H9 (cell line): ENCODE measurements around the gene CCDC70. TPM values are rescaled to one million over a fixed set of nuclear protein-coding genes. Genes with fewer than 3 reads are reported as not detected.

ENCODE experiments used
- DNase-seq: peaks from one replicate; pipeline ENCODE4 v3.0.0-alpha.2; 2017
- H2AFZ ChIP-seq: one replicate; pipeline ENCODE4 v1.6.1; 2013; ENCODE audit warnings: mild to moderate bottlenecking, low read length, control low read depth, moderate library complexity
- H2AK5ac ChIP-seq: 2 replicates; pipeline ENCODE4 v1.6.1; 2013; ENCODE audit warnings: low read length, control low read depth, mixed read lengths; ENCODE audit not compliant: insufficient read length
- H2BK120ac ChIP-seq: one replicate; pipeline ENCODE4 v1.6.1; 2013; ENCODE audit warnings: low read depth, mild to moderate bottlenecking, low read length, control low read depth, inconsistent platforms; ENCODE audit not compliant: poor library complexity, severe bottlenecking
- H2BK12ac ChIP-seq: 2 replicates; pipeline ENCODE4 v1.6.1; 2013; ENCODE audit warnings: low read length, control low read depth, mixed read lengths, low read depth; ENCODE audit not compliant: insufficient read length
- H2BK15ac ChIP-seq: 2 replicates; pipeline ENCODE4 v1.6.1; 2013; ENCODE audit warnings: low read depth, low read length, control low read depth
- H2BK20ac ChIP-seq: one replicate; pipeline ENCODE4 v1.6.1; 2013; ENCODE audit warnings: low read depth, mild to moderate bottlenecking, low read length, control low read depth, inconsistent platforms; ENCODE audit not compliant: poor library complexity, severe bottlenecking
- H2BK5ac ChIP-seq: 2 replicates; pipeline ENCODE4 v1.6.1; 2013; ENCODE audit warnings: low read length, control low read depth, mixed read lengths; ENCODE audit not compliant: insufficient read length
- H3K14ac ChIP-seq: 2 replicates; pipeline ENCODE4 v1.6.1; 2013; ENCODE audit warnings: low read length, control low read depth; ENCODE audit not compliant: insufficient read depth
- H3K18ac ChIP-seq: 2 replicates; pipeline ENCODE4 v1.6.1; 2013; ENCODE audit warnings: low read depth, mild to moderate bottlenecking, mixed read lengths, low read length, control low read depth; ENCODE audit not compliant: insufficient read length
- H3K23ac ChIP-seq: 2 replicates; pipeline ENCODE4 v1.6.1; 2013; ENCODE audit warnings: low read length, control low read depth, mixed read lengths, low read depth; ENCODE audit not compliant: insufficient read length
- H3K23me2 ChIP-seq: 2 replicates; pipeline ENCODE4 v1.6.1; 2013; ENCODE audit warnings: low read depth, mild to moderate bottlenecking, mixed read lengths, low read length, control low read depth; ENCODE audit not compliant: insufficient read length, poor library complexity, severe bottlenecking
- H3K27ac ChIP-seq: 2 replicates; pipeline ENCODE4 v1.5.1; 2013; ENCODE audit warnings: low read length, control low read depth, mixed read lengths, low read depth; ENCODE audit not compliant: insufficient read length
- H3K27me3 ChIP-seq: 2 replicates; pipeline ENCODE4 v1.6.1; 2013; ENCODE audit warnings: low read length, control low read depth, inconsistent platforms; ENCODE audit not compliant: insufficient read depth
- H3K4ac ChIP-seq: 2 replicates; pipeline ENCODE4 v1.6.1; 2013; ENCODE audit warnings: low read depth, mild to moderate bottlenecking, control low read depth, inconsistent platforms, low read length, moderate library complexity
- H3K4me1 ChIP-seq: 2 replicates; pipeline ENCODE4 v1.6.1; 2013; ENCODE audit warnings: low read length, control low read depth, inconsistent platforms; ENCODE audit not compliant: insufficient read depth
- H3K4me2 ChIP-seq: 2 replicates; pipeline ENCODE4 v1.6.1; 2013; ENCODE audit warnings: low read length, control low read depth, mixed read lengths; ENCODE audit not compliant: insufficient read length, insufficient read depth
- H3K56ac ChIP-seq: 2 replicates; pipeline ENCODE4 v1.6.1; 2013; ENCODE audit warnings: low read depth, mild to moderate bottlenecking, mixed read lengths, low read length, control low read depth; ENCODE audit not compliant: insufficient read length
- H3K79me1 ChIP-seq: 2 replicates; pipeline ENCODE4 v1.6.1; 2013; ENCODE audit warnings: low read depth, mild to moderate bottlenecking, moderate library complexity, low read length, control low read depth, inconsistent platforms; ENCODE audit not compliant: insufficient read depth, poor library complexity, severe bottlenecking
- H3K79me2 ChIP-seq: 2 replicates; pipeline ENCODE4 v1.6.1; 2013; ENCODE audit warnings: low read length, control low read depth, inconsistent platforms; ENCODE audit not compliant: insufficient read depth
- H3K9ac ChIP-seq: 2 replicates; pipeline ENCODE4 v1.6.1; 2013; ENCODE audit warnings: low read length, control low read depth, mixed read lengths; ENCODE audit not compliant: insufficient read length; ENCODE audit errors: extremely low read depth
- H3K9me3 ChIP-seq: one replicate; pipeline ENCODE4 v1.6.1; 2013; ENCODE audit warnings: low read depth, low read length, inconsistent platforms; ENCODE audit not compliant: control insufficient read depth
- H3T11ph ChIP-seq: one replicate; pipeline ENCODE4 v1.6.1; 2013; ENCODE audit warnings: mild to moderate bottlenecking, low read length, control low read depth, inconsistent platforms
- H4K20me1 ChIP-seq: one replicate; pipeline ENCODE4 v1.6.1; 2013; ENCODE audit not compliant: control insufficient read depth, insufficient read length, insufficient read depth
- H4K5ac ChIP-seq: 2 replicates; pipeline ENCODE4 v1.6.1; 2013; ENCODE audit warnings: low read depth, mild to moderate bottlenecking, mixed read lengths, low read length, control low read depth; ENCODE audit not compliant: insufficient read length
- H4K8ac ChIP-seq: replicated peaks from 2 replicates; pipeline ENCODE4 v1.6.1; 2013; ENCODE audit warnings: low read length, control low read depth, mixed read lengths, low read depth; ENCODE audit not compliant: insufficient read length
- H4K91ac ChIP-seq: 2 replicates; pipeline ENCODE4 v1.6.1; 2013; ENCODE audit warnings: low read depth, mild to moderate bottlenecking, moderate library complexity, mixed read lengths, low read length, control low read depth; ENCODE audit not compliant: insufficient read length
- H3K27ac Mint-ChIP-seq, 3 experiments: 2 replicates in 2 of 3; 3 replicates in 1 of 3; pipeline ENCODE4 v1.8.0; 2020 to 2021; ENCODE audit warnings: mixed read lengths in 3 of 3, mild to moderate bottlenecking in 1 of 3, moderate library complexity in 1 of 3
- H3K27me3 Mint-ChIP-seq: 2 replicates; pipeline ENCODE4 v1.8.0; 2021; ENCODE audit warnings: low read depth, mild to moderate bottlenecking, moderate library complexity, mixed read lengths
- H3K36me3 Mint-ChIP-seq, 3 experiments: 2 replicates in 2 of 3; 3 replicates in 1 of 3; pipeline ENCODE4 v1.8.0; 2020 to 2021; ENCODE audit warnings: low read depth in 3 of 3, mixed read lengths in 3 of 3; ENCODE audit not compliant: insufficient read depth in 1 of 3
- H3K4me1 Mint-ChIP-seq, 2 experiments: 2 replicates each; pipeline ENCODE4 v1.8.0; 2020; ENCODE audit warnings: mixed read lengths in 2 of 2
- H3K4me3 Mint-ChIP-seq, 2 experiments: 2 replicates in 1 of 2; 3 replicates in 1 of 2; pipeline ENCODE4 v1.8.0; 2020 to 2021; ENCODE audit warnings: mild to moderate bottlenecking in 2 of 2, mixed read lengths in 2 of 2, moderate library complexity in 1 of 2
- H3K9me3 Mint-ChIP-seq, 2 experiments: 2 replicates in 1 of 2; 3 replicates in 1 of 2; pipeline ENCODE4 v1.8.0; 2020; ENCODE audit warnings: mild to moderate bottlenecking in 2 of 2, mixed read lengths in 2 of 2, moderate library complexity in 1 of 2
- CTCF ChIP-seq: fragments of 200-600 bp; sonication (generic); conservative IDR thresholded peaks from 3 replicates; pipeline ENCODE4 v1.8.0; 2021; ENCODE audit warnings: antibody characterized with exemption, mild to moderate bottlenecking
- WGBS: extraction: QIAGEN DNeasy Blood & Tissue Kit; methylation state at CpG from one replicate; pipeline ENCODE4 v1.1.7; 2013; ENCODE audit warnings: missing lambda C conversion rate, low lambda C conversion rate, mixed read lengths; ENCODE audit not compliant: insufficient read length; ENCODE audit errors: extremely low coverage; 5-methylcytosine and 5-hydroxymethylcytosine counted together
- total RNA-seq: library from RNA; stranded (reverse); gene quantifications from 2 replicates; pipeline ENCODE4 v1.2.1, GENCODE V29; 2021

The CCDC70 gene
- total RNA-seq, 1 experiment from 2014 or later = not detected

GRCh38 chr13:51843529-51843928, 18.2 kb upstream of the CCDC70 start:
- WGBS = no CpG with 5 or more reads among the region's 3 CpGs
- no peak overlapping the region for H2BK15ac ChIP-seq
- H2BK20ac ChIP-seq = no peak overlapping the region
- no peaks in the 10 kb centered on the region for H3K4me1 ChIP-seq
- H3K23ac ChIP-seq = no peak overlapping the region
- H3K27ac Mint-ChIP-seq = no peak overlapping the region
- H3K56ac ChIP-seq = no peak overlapping the region
- no peak overlapping the region for H2AK5ac ChIP-seq
- H4K20me1 ChIP-seq = no peaks in the 10 kb centered on the region
- H3K36me3 Mint-ChIP-seq = peaks cover 0 to 3% (median 0%) of the 10 kb centered on the region in 3 experiments; a peak in 1 of 7 replicates
- no peaks in the 10 kb centered on the region for H3K23me2 ChIP-seq
- no peak overlapping the region for H3K14ac ChIP-seq
- no peak overlapping the region for H2BK12ac ChIP-seq
- H3K9me3 ChIP-seq = no peaks in the 10 kb centered on the region
- H3K4me3 Mint-ChIP-seq = no peak overlapping the region
- DNase-seq = no peak
- no peak overlapping the region for H4K8ac ChIP-seq
- no peak overlapping the region for H4K91ac ChIP-seq
- H3K9ac ChIP-seq = no peak overlapping the region
- H3K27ac ChIP-seq = no peak overlapping the region
- H2BK5ac ChIP-seq = no peak overlapping the region
- no peak overlapping the region for H2BK120ac ChIP-seq
- H3K4ac ChIP-seq = no peak overlapping the region
- no peak overlapping the region for H2AFZ ChIP-seq
- H3K27me3 ChIP-seq = no peaks in the 10 kb centered on the region
- no peak overlapping the region for H4K5ac ChIP-seq
- H3K9me3 Mint-ChIP-seq = peaks cover 10 to 11% of the 10 kb centered on the region in 2 experiments; a peak in 4 of 5 replicates
- no peaks in the 10 kb centered on the region for H3K79me2 ChIP-seq
- H3K27me3 Mint-ChIP-seq = peaks cover 1% of the 10 kb centered on the region
- no peak overlapping the region for H3K18ac ChIP-seq
- H3K4me2 ChIP-seq = no peak overlapping the region
- peaks cover 9 to 12% of the 10 kb centered on the region in 2 experiments for H3K4me1 Mint-ChIP-seq
- no peaks in the 10 kb centered on the region for H3K79me1 ChIP-seq
- H3T11ph ChIP-seq = no peak overlapping the region
- no peak for TF ChIP-seq CTCF
